Ishikawa (cell line): ENCODE results near the gene TMX4.

Experiments used
- CEBPB ChIP-seq: IDR thresholded peaks from 2 replicates; pipeline ENCODE4 v1.6.1; 2012
- CREB1 ChIP-seq: IDR thresholded peaks from 2 replicates; pipeline ENCODE4 v1.6.1; 2012; ENCODE audit warnings: low read depth
- EP300 ChIP-seq: IDR thresholded peaks from 2 replicates; pipeline ENCODE4 v1.6.1; 2012; ENCODE audit warnings: borderline replicate concordance
- MAX ChIP-seq: IDR thresholded peaks from 2 replicates; pipeline ENCODE4 v1.6.1; 2012
- NFIC ChIP-seq: IDR thresholded peaks from 2 replicates; pipeline ENCODE4 v1.6.1; 2012
- RAD21 ChIP-seq: IDR thresholded peaks from 2 replicates; pipeline ENCODE4 v1.6.1; 2012; ENCODE audit warnings: low read depth
- REST ChIP-seq: IDR thresholded peaks from 2 replicates; pipeline ENCODE4 v1.6.1; 2012; ENCODE audit warnings: low read depth, mild to moderate bottlenecking
- TAF1 ChIP-seq: IDR thresholded peaks from 2 replicates; pipeline ENCODE4 v1.6.1; 2012; ENCODE audit warnings: low read depth, mild to moderate bottlenecking
- USF1 ChIP-seq: IDR thresholded peaks from 2 replicates; pipeline ENCODE4 v1.6.1; 2012
- YY1 ChIP-seq: IDR thresholded peaks from 2 replicates; pipeline ENCODE4 v1.6.1; 2012; ENCODE audit warnings: low read depth

- TF ChIP-seq TAF1 (no peak), NFIC (no peak), MAX (no peak), YY1 (no peak), EP300 (no peak), CREB1 (no peak), REST (no peak), CEBPB (no peak), RAD21 (no peak), USF1 (no peak)
These were observed 362 bp upstream of the TMX4 start for GRCh38 chr20:8019998-8020247.
